ENCODE data around the gene CDRT4.

CDRT4 gene

GRCh38 chr17:15451680-15452079 lies 15.7 kb downstream of the CDRT4 start:
- H3K9me3 ChIP-seq (ENCODE audit: control insufficient read depth, insufficient read depth, low read length) = no peaks in the 10 kb centered on the region
- H4K20me1 ChIP-seq (ENCODE audit: control insufficient read depth, insufficient read depth, low read depth, low read length) = no peaks in the 10 kb centered on the region
- no peak overlapping the region for H3K4me3 ChIP-seq (ENCODE audit: low read length)
- H3K4me2 ChIP-seq (ENCODE audit: low read length) = no peak overlapping the region
- H3K4me1 ChIP-seq (ENCODE audit: control insufficient read depth, low read length) = no peaks in the 10 kb centered on the region
- no peaks in the 10 kb centered on the region for H3K9me2 ChIP-seq (replicated peaks; ENCODE audit: control insufficient read depth, low read length)
- TF ChIP-seq EZH2phosphoT487 (IDR thresholded peaks at IDR 0.05; ENCODE audit: borderline replicate concordance, low read length) = no peak
- TF ChIP-seq CTCF (IDR thresholded peaks at IDR 0.05; ENCODE audit: low read depth, low read length, poor library complexity, severe bottlenecking) = no peak
- H3F3A ChIP-seq (ENCODE audit: control insufficient read depth, insufficient read depth) = no peaks in the 10 kb centered on the region
- no peaks in the 10 kb centered on the region for H3K27me3 ChIP-seq (ENCODE audit: control insufficient read depth, low read length)
- no peaks in the 10 kb centered on the region for H3K79me2 ChIP-seq (ENCODE audit: control insufficient read depth, low read length)
- no peaks in the 10 kb centered on the region for H3K36me3 ChIP-seq (ENCODE audit: control insufficient read depth, low read length)
- no peak overlapping the region for H3K27ac ChIP-seq (ENCODE audit: low read depth, low read length)

- H4K20me1 ChIP-seq (ENCODE audit: control insufficient read depth, insufficient read depth, low read depth, low read length) = no peaks in the 10 kb centered on the region
- H3K27ac ChIP-seq (ENCODE audit: low read depth, low read length) = no peak overlapping the region
- no peak for TF ChIP-seq CTCF (IDR thresholded peaks at IDR 0.05; ENCODE audit: low read depth, low read length, poor library complexity, severe bottlenecking)
- no peak for TF ChIP-seq EZH2phosphoT487 (IDR thresholded peaks at IDR 0.05; ENCODE audit: borderline replicate concordance, low read length)
- no peaks in the 10 kb centered on the region for H3K9me2 ChIP-seq (replicated peaks; ENCODE audit: control insufficient read depth, low read length)
- no peaks in the 10 kb centered on the region for H3K36me3 ChIP-seq (ENCODE audit: control insufficient read depth, low read length)
- H3K27me3 ChIP-seq (ENCODE audit: control insufficient read depth, low read length) = no peaks in the 10 kb centered on the region
- no peaks in the 10 kb centered on the region for H3F3A ChIP-seq (ENCODE audit: control insufficient read depth, insufficient read depth)
- H3K79me2 ChIP-seq (ENCODE audit: control insufficient read depth, low read length) = no peaks in the 10 kb centered on the region
- H3K4me1 ChIP-seq (ENCODE audit: control insufficient read depth, low read length) = no peaks in the 10 kb centered on the region
- no peak overlapping the region for H3K4me2 ChIP-seq (ENCODE audit: low read length)
- no peak overlapping the region for H3K4me3 ChIP-seq (ENCODE audit: low read length)
- H3K9me3 ChIP-seq (ENCODE audit: control insufficient read depth, insufficient read depth, low read length) = no peaks in the 10 kb centered on the region
These were observed 18.9 kb downstream of the CDRT4 start for GRCh38 chr17:15448580-15448956.

GRCh38 chr17:15447928-15448579 lies 19.4 kb downstream of the CDRT4 start:
- TF ChIP-seq EZH2phosphoT487 (IDR thresholded peaks at IDR 0.05; ENCODE audit: borderline replicate concordance, low read length) (no peak), CTCF (IDR thresholded peaks at IDR 0.05; ENCODE audit: low read depth, low read length, poor library complexity, severe bottlenecking) (no peak)

More at GRCh38 chr17:15447928-15448579, 19.4 kb downstream of the CDRT4 start:
- Histone ChIP-seq H3K9me3 (ENCODE audit: control insufficient read depth, insufficient read depth, low read length) (no peaks in the 10 kb centered on the region), H3K27me3 (ENCODE audit: control insufficient read depth, low read length) (no peaks in the 10 kb centered on the region), H3K36me3 (ENCODE audit: control insufficient read depth, low read length) (no peaks in the 10 kb centered on the region), H3K4me3 (ENCODE audit: low read length) (no peak overlapping the region), H3K4me2 (ENCODE audit: low read length) (no peak overlapping the region), H3K4me1 (ENCODE audit: control insufficient read depth, low read length) (no peaks in the 10 kb centered on the region), H3K9me2 (replicated peaks; ENCODE audit: control insufficient read depth, low read length) (no peaks in the 10 kb centered on the region), H3K79me2 (ENCODE audit: control insufficient read depth, low read length) (no peaks in the 10 kb centered on the region), H4K20me1 (ENCODE audit: control insufficient read depth, insufficient read depth, low read depth, low read length) (no peaks in the 10 kb centered on the region), H3K27ac (ENCODE audit: low read depth, low read length) (no peak overlapping the region), H3F3A (ENCODE audit: control insufficient read depth, insufficient read depth) (no peaks in the 10 kb centered on the region)
